HG03097 (cell line): Measurements from ENCODE around the gene ZNF462.

ENCODE experiments used
- ATAC-seq: cut with Tn5 transposase; IDR thresholded peaks from one replicate; pipeline ENCODE4 v1.9.1; 2021; ENCODE audit not compliant: unreplicated experiment, low FRiP score

Gene ZNF462

GRCh38 chr9:106954974-106955850 lies 92.2 kb downstream of the ZNF462 start:
- ATAC-seq: no peak

- ATAC-seq: no peak
Observed at GRCh38 chr9:106956971-106957370, 94.0 kb downstream of the ZNF462 start.

- ATAC-seq: no peak
Observed at GRCh38 chr9:106958955-106959657, 96.1 kb downstream of the ZNF462 start.

- ATAC-seq: no peak
Observed at GRCh38 chr9:106960258-106960657, 97.3 kb downstream of the ZNF462 start.

- no peak for ATAC-seq
Observed at GRCh38 chr9:106961623-106962022, 98.7 kb downstream of the ZNF462 start.

GRCh38 chr9:106962122-106962521 lies 99.2 kb downstream of the ZNF462 start:
- ATAC-seq: no peak

- ATAC-seq: no peak
Observed at GRCh38 chr9:106962615-106963363, 99.8 kb downstream of the ZNF462 start.

- no peak for ATAC-seq
Observed at GRCh38 chr9:106963684-106964083, 100.7 kb downstream of the ZNF462 start.

- ATAC-seq: no peak
Observed at GRCh38 chr9:106964329-106964728, 101.4 kb downstream of the ZNF462 start.

- ATAC-seq: no peak
Observed at GRCh38 chr9:106964822-106965525, 102.0 kb downstream of the ZNF462 start.

- ATAC-seq: no peak
Observed at GRCh38 chr9:106966481-106966880, 103.5 kb downstream of the ZNF462 start.

- no peak for ATAC-seq
Observed at GRCh38 chr9:106969696-106970095, 106.7 kb downstream of the ZNF462 start.

GRCh38 chr9:106970219-106970975 lies 107.4 kb downstream of the ZNF462 start:
- ATAC-seq: no peak

GRCh38 chr9:106970976-106971457 lies 108.1 kb downstream of the ZNF462 start:
- no peak for ATAC-seq

- no peak for ATAC-seq
Observed at GRCh38 chr9:106972082-106972481, 109.1 kb downstream of the ZNF462 start.

- no peak for ATAC-seq
Observed at GRCh38 chr9:106974341-106974740, 111.4 kb downstream of the ZNF462 start.

GRCh38 chr9:106976772-106977171 lies 113.8 kb downstream of the ZNF462 start:
- ATAC-seq: no peak

- no peak for ATAC-seq
Observed at GRCh38 chr9:106980551-106981101, 117.7 kb downstream of the ZNF462 start.
